CD4-positive, alpha-beta T cell treated with Interleukin-2 at 100 ng/mL for 4 hours (primary cell): Measurements from ENCODE around the gene CACNA2D3.

ENCODE experiments used
- DNase-seq: peaks from one replicate; pipeline ENCODE4 v3.0.0-alpha.2; 2020; ENCODE audit warnings: low spot score

The CACNA2D3 gene

GRCh38 chr3:54127499-54128056, 5.2 kb downstream of the CACNA2D3 start:
- no peak for DNase-seq

- no peak for DNase-seq
Observed at GRCh38 chr3:54131026-54131605, 8.8 kb downstream of the CACNA2D3 start.

- no peak for DNase-seq
Observed at GRCh38 chr3:54131890-54132289, 9.5 kb downstream of the CACNA2D3 start.

- DNase-seq: no peak
Observed at GRCh38 chr3:54132685-54133084, 10.3 kb downstream of the CACNA2D3 start.

GRCh38 chr3:54133196-54133595, 10.8 kb downstream of the CACNA2D3 start:
- no peak for DNase-seq

GRCh38 chr3:54134155-54134554, 11.8 kb downstream of the CACNA2D3 start:
- no peak for DNase-seq

GRCh38 chr3:54134713-54135112, 12.4 kb downstream of the CACNA2D3 start:
- no peak for DNase-seq

- no peak for DNase-seq
Observed at GRCh38 chr3:54137311-54137710, 15.0 kb downstream of the CACNA2D3 start.

GRCh38 chr3:54138937-54139547, 16.7 kb downstream of the CACNA2D3 start:
- DNase-seq: no peak

GRCh38 chr3:54139630-54140029, 17.3 kb downstream of the CACNA2D3 start:
- DNase-seq: no peak

GRCh38 chr3:54144284-54144683, 21.9 kb downstream of the CACNA2D3 start:
- no peak for DNase-seq

- DNase-seq: no peak
Observed at GRCh38 chr3:54146506-54147239, 24.3 kb downstream of the CACNA2D3 start.

GRCh38 chr3:54150864-54151467, 28.6 kb downstream of the CACNA2D3 start:
- DNase-seq: no peak

- no peak for DNase-seq
Observed at GRCh38 chr3:54153477-54153876, 31.1 kb downstream of the CACNA2D3 start.

GRCh38 chr3:54157860-54158259, 35.5 kb downstream of the CACNA2D3 start:
- DNase-seq: no peak

GRCh38 chr3:54159917-54160316, 37.6 kb downstream of the CACNA2D3 start:
- no peak for DNase-seq

- no peak for DNase-seq
Observed at GRCh38 chr3:54163441-54163840, 41.1 kb downstream of the CACNA2D3 start.

- no peak for DNase-seq
Observed at GRCh38 chr3:54164192-54164975, 42.0 kb downstream of the CACNA2D3 start.

- DNase-seq: no peak
Observed at GRCh38 chr3:54165865-54166264, 43.5 kb downstream of the CACNA2D3 start.

GRCh38 chr3:54167999-54168398, 45.6 kb downstream of the CACNA2D3 start:
- no peak for DNase-seq

GRCh38 chr3:54168451-54168850, 46.1 kb downstream of the CACNA2D3 start:
- no peak for DNase-seq

GRCh38 chr3:54169524-54169923, 47.2 kb downstream of the CACNA2D3 start:
- no peak for DNase-seq
